HepG2 (cell line): Measurements from ENCODE around the gene TMEM151A. TPM values are rescaled to one million over a fixed set of nuclear protein-coding genes. Genes with fewer than 3 reads are reported as not detected.
A peak's percentile ranks its signal among the peaks of the same experiment; 100 is the strongest.

Experiments
- CAMTA2 ChIP-seq: sonication (generic); formaldehyde crosslinking; IDR thresholded peaks from 2 replicates; pipeline ENCODE4 v1.4.0; 2020; ENCODE audit warnings: mild to moderate bottlenecking, missing genetic modification reagents, borderline replicate concordance
- CC2D1A ChIP-seq: sonication (generic); formaldehyde crosslinking; IDR thresholded peaks from 2 replicates; pipeline ENCODE4 v1.8.1; 2023; ENCODE audit warnings: mild to moderate bottlenecking, missing genetic modification reagents
- E2F1 ChIP-seq: sonication (generic); formaldehyde crosslinking; IDR thresholded peaks from 2 replicates; pipeline ENCODE4 v1.5.0; 2020; ENCODE audit warnings: missing genetic modification reagents
- HMG20A ChIP-seq: IDR thresholded peaks from 2 replicates; pipeline ENCODE4 v1.6.1; 2016; ENCODE audit warnings: borderline replicate concordance
- KAT7 ChIP-seq: IDR thresholded peaks from 2 replicates; pipeline ENCODE4 v1.6.1; 2018; ENCODE audit warnings: borderline replicate concordance, missing compliant biosample characterization
- KDM6A ChIP-seq: IDR thresholded peaks from 2 replicates; pipeline ENCODE4 v1.6.1; 2016; ENCODE audit warnings: low read depth
- KIAA2018 ChIP-seq: sonication (generic); formaldehyde crosslinking; IDR thresholded peaks from 2 replicates; pipeline ENCODE4 v1.5.0; 2020; ENCODE audit warnings: mild to moderate bottlenecking, missing genetic modification reagents, borderline replicate concordance
- PCBP1 ChIP-seq: fragments of 200-400 bp; formaldehyde crosslinking; IDR thresholded peaks from 2 replicates; pipeline ENCODE4 v1.6.1; 2017; ENCODE audit warnings: mild to moderate bottlenecking, low read depth, low read length, borderline replicate concordance
- RFX1 ChIP-seq: fragments of 450-650 bp; IDR thresholded peaks from 2 replicates; pipeline ENCODE4 v1.6.1; 2017
- SMAD1 ChIP-seq: sonication (generic); formaldehyde crosslinking; IDR thresholded peaks from 2 replicates; pipeline ENCODE4 v1.4.0; 2020; ENCODE audit warnings: missing genetic modification reagents, low read depth, mild to moderate bottlenecking, borderline replicate concordance
- STAG1 ChIP-seq: sonication (generic); formaldehyde crosslinking; IDR thresholded peaks from 2 replicates; pipeline ENCODE4 v1.4.0; 2020; ENCODE audit warnings: missing genetic modification reagents
- ZBTB34 ChIP-seq: sonication (generic); formaldehyde crosslinking; IDR thresholded peaks from 2 replicates; pipeline ENCODE4 v1.8.0; 2022; ENCODE audit warnings: mild to moderate bottlenecking, missing genetic modification reagents
- ZNF597 ChIP-seq: sonication (generic); formaldehyde crosslinking; IDR thresholded peaks from 2 replicates; pipeline ENCODE4 v1.5.0; 2020; ENCODE audit warnings: missing genetic modification reagents
- polyA plus RNA-seq, 8 experiments: library from polyadenylated mRNA; depleted of rRNA in 3 of 8; stranded (reverse) in 7 of 8; unstranded in 1 of 8; fragments of >200 nt; fragmentation: Illumina TruSeq in 4 of 8; extraction: Trizol in 4 of 8; gene quantifications; 2 replicates each; pipeline versions ENCODE4 v1.2.1 to v1.2.3, GENCODE V29; 2011 to 2016; ENCODE audit warnings: low read depth in 4 of 8, missing spikeins in 1 of 8, mixed read lengths in 1 of 8; ENCODE audit not compliant: insufficient read depth in 1 of 8
- total RNA-seq, 5 experiments: library from RNA; depleted of rRNA; stranded (reverse); fragments of >200 nt; fragmentation: Illumina TruSeq; extraction: Trizol; gene quantifications; 2 replicates each; pipeline ENCODE4 v1.2.3, GENCODE V29; 2016; ENCODE audit warnings: low read depth in 1 of 5

The TMEM151A gene
- total and polyA plus RNA-seq, 2 of the 13 experiments (the other 11 are each of a cell fraction or from before 2014, with no cell fraction given): 0.18 to 0.33 TPM

GRCh38 chr11:66282468-66283455, 8.9 kb upstream of the TMEM151A start (continued):
- TF ChIP-seq RFX1 (peak; percentile 100), ZNF597 (CRISPR knock-in tag) (0 out of 2 replicates have a peak, but pooled peaks have one; percentile 33), ZBTB34 (no peak), STAG1 (CRISPR knock-in tag) (peak; percentile 60), KAT7 (CRISPR knock-in tag) (0 out of 2 replicates have a peak, but pooled peaks have one; percentile 36), SMAD1 (CRISPR knock-in tag) (0 out of 2 replicates have a peak, but pooled peaks have one; percentile 33), CC2D1A (CRISPR knock-in tag) (0 out of 2 replicates have a peak, but pooled peaks have one; percentile 58), KDM6A (CRISPR knock-in tag) (no peak), HMG20A (CRISPR knock-in tag) (no peak), KIAA2018 (CRISPR knock-in tag) (no peak), CAMTA2 (CRISPR knock-in tag) (no peak), PCBP1 (0 out of 2 replicates have a peak, but pooled peaks have one; percentile 90), E2F1 (CRISPR knock-in tag) (no peak)
